Endometrium (tissue), 2 donors: ENCODE results near the gene GNAL.

Experiments
- FAIRE-seq: peaks from 2 replicates; lab custom pipeline; 2012; peaks lifted over from hg19 to GRCh38; lab: Jason Lieb, UNC
- donor health status: control.
- donor health status: control.

GNAL gene

GRCh38 chr18:11724781-11725180, 35.7 kb downstream of the GNAL start:
- no peak for FAIRE-seq

- FAIRE-seq = no peak
Measured at GRCh38 chr18:11726556-11726955, 37.5 kb downstream of the GNAL start.

- FAIRE-seq = no peak
Measured at GRCh38 chr18:11728249-11728648, 39.2 kb downstream of the GNAL start.

DNA sequence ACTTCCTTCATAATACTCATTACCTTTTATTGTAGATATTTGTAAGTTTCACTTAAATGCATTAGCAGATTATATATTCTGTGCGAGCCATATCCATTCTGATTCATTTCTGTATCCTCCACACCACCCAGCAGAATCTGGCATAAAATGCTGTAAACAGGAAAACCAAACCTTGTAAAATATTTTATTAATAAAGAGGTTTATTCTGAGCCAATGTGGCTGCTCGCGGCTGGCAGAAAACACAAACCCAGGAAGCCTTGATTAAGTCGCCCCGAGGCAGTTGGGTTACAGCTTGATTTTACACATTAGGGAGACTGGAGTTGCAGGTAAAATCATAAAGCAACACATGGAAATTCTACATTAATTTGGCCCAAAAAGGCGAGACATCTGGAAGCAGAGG, 40.5 kb downstream of the GNAL start:
- no peak for FAIRE-seq

DNA sequence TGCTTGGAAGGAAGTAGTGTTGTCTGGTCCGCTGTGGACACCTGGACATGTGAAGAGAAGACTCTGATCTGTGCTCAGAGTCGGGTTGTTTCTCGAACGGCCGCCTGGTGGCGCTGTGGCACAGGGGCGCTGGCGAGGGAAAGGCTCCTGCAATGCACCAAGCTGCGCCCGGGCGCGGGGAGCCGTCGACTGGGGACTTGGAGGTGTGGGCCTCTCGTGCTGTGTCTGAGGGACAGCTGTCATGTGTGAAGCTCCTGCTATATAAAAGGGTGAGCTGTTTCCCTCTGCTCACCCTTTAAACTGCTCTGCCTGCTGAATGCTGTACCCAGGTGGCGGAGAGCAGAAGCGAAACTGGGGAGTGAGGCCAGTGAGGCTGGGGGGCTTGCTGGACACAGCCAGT, 44.0 kb downstream of the GNAL start:
- no peak for FAIRE-seq

DNA sequence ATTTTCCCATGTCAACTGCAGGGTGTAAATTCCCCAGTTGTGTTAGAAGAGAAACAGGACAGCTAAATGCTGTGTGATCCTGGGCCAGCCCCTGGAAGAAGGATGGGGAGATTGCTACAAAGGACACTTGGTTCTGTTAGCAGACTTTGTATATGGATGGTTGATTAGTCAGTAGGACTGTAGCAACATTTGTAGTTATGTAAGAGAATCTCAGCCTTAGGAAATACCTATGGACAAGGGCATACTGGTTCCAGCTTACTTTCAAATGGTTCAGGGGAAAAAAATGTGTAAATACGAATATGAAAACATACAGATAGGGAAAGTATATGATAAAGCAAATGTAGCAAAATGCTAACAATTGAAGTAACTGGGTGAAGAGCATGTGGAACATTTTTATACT, 47.6 kb downstream of the GNAL start:
- no peak for FAIRE-seq

- no peak for FAIRE-seq
Measured at GRCh38 chr18:11739893-11740292, 50.8 kb downstream of the GNAL start.

DNA sequence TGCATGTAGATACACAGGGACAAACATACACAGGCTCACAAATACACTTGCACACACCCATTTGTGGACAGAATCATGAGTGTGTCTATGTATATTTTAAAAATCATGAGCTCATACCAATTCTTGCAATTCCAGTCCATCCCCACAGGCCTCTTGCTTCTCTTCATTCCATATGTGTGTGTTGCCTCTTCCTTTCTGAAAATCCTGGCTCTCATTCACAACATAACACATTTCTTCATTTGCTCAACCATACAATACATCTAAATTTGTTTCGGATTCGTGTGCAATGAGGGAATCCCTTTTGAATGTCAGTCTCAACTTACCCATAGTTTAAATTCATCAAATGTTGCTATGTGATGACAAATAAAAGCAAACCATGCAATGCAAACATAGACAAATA, 51.4 kb downstream of the GNAL start:
- no peak for FAIRE-seq

- FAIRE-seq = no peak
Measured at GRCh38 chr18:11741505-11742145, 52.6 kb downstream of the GNAL start.

GRCh38 chr18:11745521-11745920, 56.5 kb downstream of the GNAL start:
- FAIRE-seq = no peak

- FAIRE-seq = no peak
Measured at GRCh38 chr18:11747286-11747685, 58.2 kb downstream of the GNAL start.

DNA sequence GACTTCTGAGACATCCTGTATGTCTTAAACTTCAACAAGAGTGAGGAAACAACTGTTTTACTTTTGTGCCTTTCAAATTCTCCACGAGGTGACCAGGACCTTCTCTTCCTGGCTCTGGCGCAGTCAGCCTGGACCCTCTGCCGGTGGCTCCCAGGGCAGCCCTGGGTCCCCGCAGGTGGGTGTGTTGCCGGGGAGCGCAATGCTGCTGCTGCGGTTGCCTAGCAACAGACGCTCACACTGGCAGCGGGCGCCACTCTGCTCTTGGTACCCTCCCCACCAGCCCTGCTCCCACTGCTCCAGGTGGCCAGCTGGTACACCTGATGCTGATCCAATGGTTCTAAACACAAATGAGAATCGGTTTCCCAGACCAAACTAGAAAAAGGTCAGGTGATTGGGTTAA, 58.7 kb downstream of the GNAL start:
- no peak for FAIRE-seq

GRCh38 chr18:11749305-11749704, 60.2 kb downstream of the GNAL start:
- FAIRE-seq = no peak

GRCh38 chr18:11750171-11750570, 61.1 kb downstream of the GNAL start:
- no peak for FAIRE-seq

DNA sequence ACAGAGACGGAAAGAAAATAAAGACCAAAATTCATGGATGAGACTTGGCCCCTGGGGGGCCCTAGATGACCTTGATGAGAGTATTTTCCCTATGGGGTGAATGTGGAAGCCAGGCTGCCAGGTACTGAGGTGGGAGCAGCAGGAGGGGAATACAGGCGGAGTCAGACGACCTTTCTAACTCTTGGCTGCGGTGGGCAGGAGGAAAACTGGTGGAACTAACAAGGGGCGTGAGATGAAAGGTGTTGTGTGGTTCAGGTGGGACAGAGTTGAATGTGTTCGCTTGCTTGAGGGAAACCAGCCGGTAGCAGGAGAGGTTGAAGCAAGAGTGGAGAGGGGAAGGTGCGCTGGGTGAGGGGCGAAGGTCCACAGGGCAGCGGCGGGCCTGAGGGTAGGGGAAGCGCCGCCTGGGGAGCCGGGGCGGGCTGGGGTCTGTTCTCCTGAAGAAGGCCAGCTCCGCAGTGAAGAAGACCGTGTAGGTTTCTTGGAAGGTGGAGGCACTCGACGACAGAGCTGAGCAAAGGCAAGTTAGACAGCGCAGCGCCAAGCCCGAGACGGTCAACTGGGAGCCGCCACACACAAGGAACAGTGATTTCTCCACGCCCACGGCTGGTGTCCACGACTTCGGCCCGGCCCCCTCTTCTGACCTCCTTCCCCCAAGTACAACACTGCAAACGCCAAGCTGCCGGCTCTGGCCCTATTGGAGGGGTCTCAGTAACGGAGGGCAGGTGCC, 61.7 kb downstream of the GNAL start:
- no peak for FAIRE-seq

GRCh38 chr18:11751341-11752115, 62.5 kb downstream of the GNAL start:
- no peak for FAIRE-seq

GRCh38 chr18:11752116-11752911, 63.2 kb downstream of the GNAL start:
- no peak for FAIRE-seq

DNA sequence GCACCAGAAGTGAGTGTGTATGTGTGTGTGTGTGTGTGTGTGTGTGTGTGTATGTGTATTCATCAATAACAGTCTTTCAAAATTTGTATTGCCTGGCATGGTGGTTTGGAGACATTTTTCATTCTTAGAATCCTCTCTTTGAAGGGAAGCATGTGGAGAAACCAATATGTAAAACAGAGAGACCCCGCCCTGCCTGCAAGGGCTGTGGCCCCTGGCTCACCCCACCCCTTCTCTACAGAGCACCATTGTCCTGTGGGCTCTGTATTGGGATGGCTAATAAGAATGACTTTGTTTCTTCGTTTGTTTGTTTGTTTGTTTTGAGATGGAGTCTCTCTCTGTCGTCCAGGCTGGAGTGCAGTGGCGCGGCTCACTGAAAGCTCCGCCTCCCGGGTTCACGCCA, 65.9 kb downstream of the GNAL start:
- FAIRE-seq = no peak

GRCh38 chr18:11757084-11757590, 68.1 kb downstream of the GNAL start:
- FAIRE-seq = no peak

- no peak for FAIRE-seq
Measured at GRCh38 chr18:11759456-11759855, 70.4 kb downstream of the GNAL start.

DNA sequence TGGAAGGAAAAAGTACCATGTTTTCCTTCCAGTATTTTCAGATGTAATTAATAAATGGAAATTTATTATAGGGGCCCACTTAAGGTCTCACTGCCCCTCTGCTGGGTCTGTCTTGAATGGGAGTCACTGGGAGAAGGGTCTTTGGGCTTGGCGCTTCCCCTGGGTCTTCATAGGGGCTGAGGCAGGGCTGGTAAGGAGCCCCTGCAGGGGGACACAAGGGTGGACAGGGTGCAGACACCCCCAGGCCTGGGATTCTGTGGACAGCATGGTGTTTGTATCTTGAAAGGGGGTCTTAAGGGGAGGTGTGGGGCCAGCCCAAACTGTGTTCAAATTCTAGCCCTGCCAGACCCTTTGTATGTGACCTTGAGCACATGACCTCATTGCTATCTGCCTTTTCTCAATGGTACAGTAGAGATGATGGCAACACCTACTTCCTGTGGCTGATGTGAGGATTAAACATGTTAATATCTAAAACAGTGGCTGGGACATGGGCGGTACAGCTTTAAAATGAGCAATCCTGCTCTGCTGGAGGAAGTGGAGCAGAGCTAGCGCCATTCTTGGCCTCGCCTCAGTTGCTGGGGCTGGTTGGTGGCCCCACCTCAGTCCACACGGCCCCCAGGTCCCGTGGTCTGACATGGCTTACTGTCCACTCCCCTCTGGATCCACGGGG, 71.6 kb downstream of the GNAL start:
- no peak for FAIRE-seq

- no peak for FAIRE-seq
Measured at GRCh38 chr18:11761553-11761952, 72.5 kb downstream of the GNAL start.
